HUES64 (cell line): ENCODE results near the gene OTOS.

Source experiments
- H3K27ac ChIP-seq: 2 replicates; pipeline ENCODE4 v1.7.0; 2013; ENCODE audit warnings: low read depth, low read length, inconsistent platforms
- H3K27me3 ChIP-seq: 2 replicates; pipeline ENCODE4 v1.6.1; 2013; ENCODE audit warnings: mild to moderate bottlenecking, low read length; ENCODE audit not compliant: insufficient read depth
- H3K36me3 ChIP-seq: 2 replicates; pipeline ENCODE4 v1.6.1; 2013; ENCODE audit warnings: mild to moderate bottlenecking, low read length; ENCODE audit not compliant: insufficient read depth
- H3K4me1 ChIP-seq: 2 replicates; pipeline ENCODE4 v1.6.1; 2013; ENCODE audit warnings: mild to moderate bottlenecking, low read length, moderate library complexity; ENCODE audit not compliant: insufficient read depth
- H3K4me3 ChIP-seq: 2 replicates; pipeline ENCODE4 v1.5.1; 2013; ENCODE audit warnings: mild to moderate bottlenecking, low read length, moderate library complexity
- H3K9ac ChIP-seq: 2 replicates; pipeline ENCODE4 v1.6.1; 2013; ENCODE audit warnings: mild to moderate bottlenecking, low read depth, low read length
- H3K9me3 ChIP-seq: 2 replicates; pipeline ENCODE4 v1.6.1; 2013; ENCODE audit warnings: low read depth, low read length; ENCODE audit not compliant: insufficient read depth
- WGBS: fragments of 150-250, 120-280 bp; methylation state at CpG from one replicate; pipeline ENCODE4 v1.1.7; 2013; ENCODE audit warnings: missing lambda C conversion rate; 5-methylcytosine and 5-hydroxymethylcytosine counted together

Gene OTOS

GRCh38 chr2:240179186-240179815, 38.8 kb upstream of the OTOS start:
- H3K9ac ChIP-seq, result no peak overlapping the region
- 93% methylated on average over 11 of the region's 11 CpGs for WGBS
- no peak overlapping the region for H3K4me3 ChIP-seq
- H3K4me1 ChIP-seq, result no peaks in the 10 kb centered on the region
- no peaks in the 10 kb centered on the region for H3K9me3 ChIP-seq
- H3K27me3 ChIP-seq, result peaks cover 5% of the 10 kb centered on the region; the same call in 1 of the 2 replicates
- no peaks in the 10 kb centered on the region for H3K36me3 ChIP-seq
- H3K27ac ChIP-seq, result no peak overlapping the region

- Histone ChIP-seq H3K4me1 (no peaks in the 10 kb centered on the region), H3K4me3 (no peak overlapping the region), H3K27ac (no peak overlapping the region), H3K27me3 (peaks cover 5% of the 10 kb centered on the region; the same call in 1 of the 2 replicates), H3K36me3 (no peaks in the 10 kb centered on the region), H3K9ac (no peak overlapping the region), H3K9me3 (no peaks in the 10 kb centered on the region)
- 89% methylated on average over 3 of the region's 3 CpGs for WGBS
Observed at GRCh38 chr2:240178564-240178963, 38.1 kb upstream of the OTOS start.

GRCh38 chr2:240174496-240174895, 34.0 kb upstream of the OTOS start:
- H3K36me3 ChIP-seq, result no peaks in the 10 kb centered on the region
- H3K27me3 ChIP-seq, result peaks cover 5% of the 10 kb centered on the region; the same call in 1 of the 2 replicates
- H3K4me3 ChIP-seq, result no peak overlapping the region
- no peak overlapping the region for H3K9ac ChIP-seq
- H3K9me3 ChIP-seq, result no peaks in the 10 kb centered on the region
- H3K27ac ChIP-seq, result no peak overlapping the region
- H3K4me1 ChIP-seq, result no peaks in the 10 kb centered on the region
- WGBS, result 93% methylated on average over 7 of the region's 7 CpGs

GRCh38 chr2:240172071-240172895, 31.8 kb upstream of the OTOS start:
- Histone ChIP-seq H3K27ac (no peak overlapping the region), H3K27me3 (no peaks in the 10 kb centered on the region), H3K4me3 (no peak overlapping the region), H3K9ac (no peak overlapping the region), H3K4me1 (no peaks in the 10 kb centered on the region), H3K9me3 (no peaks in the 10 kb centered on the region), H3K36me3 (no peaks in the 10 kb centered on the region)
- 91% methylated on average over 13 of the region's 13 CpGs for WGBS

GRCh38 chr2:240170883-240171282, 30.4 kb upstream of the OTOS start:
- Histone ChIP-seq H3K4me3 (no peak overlapping the region), H3K27ac (no peak overlapping the region), H3K9ac (no peak overlapping the region), H3K36me3 (no peaks in the 10 kb centered on the region), H3K9me3 (no peaks in the 10 kb centered on the region), H3K4me1 (no peaks in the 10 kb centered on the region), H3K27me3 (no peaks in the 10 kb centered on the region)
- WGBS, result 89% methylated on average over 3 of the region's 3 CpGs

GRCh38 chr2:240170354-240170735, 29.9 kb upstream of the OTOS start:
- Histone ChIP-seq H3K4me1 (no peaks in the 10 kb centered on the region), H3K4me3 (no peak overlapping the region), H3K36me3 (no peaks in the 10 kb centered on the region), H3K9me3 (no peaks in the 10 kb centered on the region), H3K9ac (no peak overlapping the region), H3K27ac (no peak overlapping the region), H3K27me3 (no peaks in the 10 kb centered on the region)
- 68% methylated on average over 4 of the region's 6 CpGs for WGBS

GRCh38 chr2:240169486-240170353, 29.3 kb upstream of the OTOS start:
- no peak overlapping the region for H3K27ac ChIP-seq
- H3K9ac ChIP-seq, result no peak overlapping the region
- H3K4me3 ChIP-seq, result no peak overlapping the region
- H3K4me1 ChIP-seq, result no peaks in the 10 kb centered on the region
- no peaks in the 10 kb centered on the region for H3K36me3 ChIP-seq
- H3K27me3 ChIP-seq, result no peaks in the 10 kb centered on the region
- 85% methylated on average over 15 of the region's 15 CpGs for WGBS
- no peaks in the 10 kb centered on the region for H3K9me3 ChIP-seq

GRCh38 chr2:240168546-240169361, 28.3 kb upstream of the OTOS start:
- Histone ChIP-seq H3K27ac (no peak overlapping the region), H3K27me3 (no peaks in the 10 kb centered on the region), H3K9ac (no peak overlapping the region), H3K36me3 (no peaks in the 10 kb centered on the region), H3K4me3 (no peak overlapping the region), H3K9me3 (no peaks in the 10 kb centered on the region), H3K4me1 (no peaks in the 10 kb centered on the region)
- 88% methylated on average over 26 of the region's 26 CpGs for WGBS

GRCh38 chr2:240168041-240168440, 27.6 kb upstream of the OTOS start:
- H3K9me3 ChIP-seq, result no peaks in the 10 kb centered on the region
- no peak overlapping the region for H3K27ac ChIP-seq
- H3K4me3 ChIP-seq, result no peak overlapping the region
- 93% methylated on average over 18 of the region's 18 CpGs for WGBS
- H3K4me1 ChIP-seq, result no peaks in the 10 kb centered on the region
- H3K9ac ChIP-seq, result no peak overlapping the region
- no peaks in the 10 kb centered on the region for H3K36me3 ChIP-seq
- no peaks in the 10 kb centered on the region; the same call in 1 of the 2 replicates for H3K27me3 ChIP-seq

- no peak overlapping the region for H3K9ac ChIP-seq
- H3K27me3 ChIP-seq, result no peaks in the 10 kb centered on the region; the same call in 1 of the 2 replicates
- no peaks in the 10 kb centered on the region for H3K36me3 ChIP-seq
- H3K4me3 ChIP-seq, result no peak overlapping the region
- no peak overlapping the region for H3K27ac ChIP-seq
- 96% methylated on average over 9 of the region's 9 CpGs for WGBS
- H3K4me1 ChIP-seq, result no peaks in the 10 kb centered on the region
- no peaks in the 10 kb centered on the region for H3K9me3 ChIP-seq
Observed at GRCh38 chr2:240167588-240167880, 27.1 kb upstream of the OTOS start.
